IgD-negative memory B cell (primary cell): ENCODE data around the gene CSNK1A1L. TPM values are rescaled to one million over a fixed set of nuclear protein-coding genes. Genes with fewer than 3 reads are reported as not detected.
A peak's percentile ranks its signal among the peaks of the same experiment; 100 is the strongest.
"Not testable (repeated sequence)": the region's sequence is repeated elsewhere in the genome, so short reads cannot be mapped to it uniquely, and the experiment has no call there.

Experiments
- H3K27ac Mint-ChIP-seq, 3 donors: one replicate each; pipeline ENCODE4 v1.8.0; 2020 to 2022; ENCODE audit warnings: mild to moderate bottlenecking in 3 of 3, mixed read lengths in 3 of 3, moderate library complexity in 1 of 3
- H3K27me3 Mint-ChIP-seq: one replicate; pipeline ENCODE4 v1.8.0; 2021; ENCODE audit warnings: mixed read lengths
- H3K36me3 Mint-ChIP-seq: one replicate; pipeline ENCODE4 v1.8.0; 2020; ENCODE audit warnings: mild to moderate bottlenecking, mixed read lengths
- H3K4me1 Mint-ChIP-seq, 3 donors: one replicate each; pipeline ENCODE4 v1.8.0; 2020 to 2022; ENCODE audit warnings: mixed read lengths in 3 of 3, mild to moderate bottlenecking in 1 of 3
- H3K4me3 Mint-ChIP-seq, 4 donors: one replicate each; pipeline ENCODE4 v1.8.0; 2020 to 2022; ENCODE audit warnings: mild to moderate bottlenecking in 4 of 4, mixed read lengths in 4 of 4, moderate library complexity in 3 of 4
- H3K9me3 Mint-ChIP-seq, 3 donors: one replicate each; pipeline ENCODE4 v1.8.0; 2020 to 2021; ENCODE audit warnings: mixed read lengths in 3 of 3, mild to moderate bottlenecking in 1 of 3
- polyA plus RNA-seq: library from polyadenylated mRNA; unstranded; fragments of 300-500 nt; fragmentation: Illumina TruSeq; gene quantifications from one replicate; pipeline ENCODE4 v1.2.3, GENCODE V29; 2021

Gene CSNK1A1L
- polyA plus RNA-seq, 1 donor from 2014 or later: not detected

- Mint-ChIP-seq H3K27ac (peak within 1 kb of the TSS; percentile 85 to 100 (median 97)), H3K4me3 (peak within 1 kb of the TSS; percentile 92 to 99 (median 96)), H3K9me3 (no peaks in the 10 kb centered on the region), H3K27me3 (no peaks in the 10 kb centered on the region), H3K36me3 (peaks cover 2% of the 10 kb centered on the region), H3K4me1 (peaks cover 15 to 21% (median 19%) of the 10 kb centered on the region in 3 donors)
Measured at GRCh38 chr13:37058910-37059847, 46.3 kb downstream of the CSNK1A1L start, which contains the start of gene SUPT20H. Gene SUPT20H, minus strand, starts transcription at chr13:37059688. Its CDS starts 8,198 bp downstream, at chr13:37051490.

GRCh38 chr13:37056228-37056627 lies 49.2 kb downstream of the CSNK1A1L start:
- H3K27ac Mint-ChIP-seq, H3K27me3 Mint-ChIP-seq, H3K9me3 Mint-ChIP-seq: not testable (repeated sequence)
- Mint-ChIP-seq H3K36me3 (peaks cover 13% of the 10 kb centered on the region), H3K4me1 (peaks cover 21 to 34% (median 26%) of the 10 kb centered on the region in 3 donors), H3K4me3 (peak overlapping the region in 1 of 4 donors; percentile 68)

Other genes with a start within 250 kb of the CSNK1A1L start
- 0.04 TPM for gene SMAD9, start 185.4 kb downstream of the CSNK1A1L start, polyA plus RNA-seq
- 49.7 TPM for gene ALG5, start 106.3 kb downstream of the CSNK1A1L start, polyA plus RNA-seq
- gene EXOSC8, start 104.9 kb downstream of the CSNK1A1L start, polyA plus RNA-seq: 72.9 TPM
- gene SUPT20H, start 46.0 kb downstream of the CSNK1A1L start, polyA plus RNA-seq: 40.8 TPM